DMS153 (cell line): ENCODE data around the gene ZNF611.
"Not testable (repeated sequence)": the region's sequence is repeated elsewhere in the genome, so short reads cannot be mapped to it uniquely, and the experiment has no call there.

ENCODE experiments used
- DNase-seq: peaks from one replicate; lab custom pipeline; 2025; lab: John Stamatoyannopoulos, UW

ZNF611 gene

GRCh38 chr19:52679598-52679997, 55.2 kb downstream of the ZNF611 start:
- DNase-seq = no peak

DNA sequence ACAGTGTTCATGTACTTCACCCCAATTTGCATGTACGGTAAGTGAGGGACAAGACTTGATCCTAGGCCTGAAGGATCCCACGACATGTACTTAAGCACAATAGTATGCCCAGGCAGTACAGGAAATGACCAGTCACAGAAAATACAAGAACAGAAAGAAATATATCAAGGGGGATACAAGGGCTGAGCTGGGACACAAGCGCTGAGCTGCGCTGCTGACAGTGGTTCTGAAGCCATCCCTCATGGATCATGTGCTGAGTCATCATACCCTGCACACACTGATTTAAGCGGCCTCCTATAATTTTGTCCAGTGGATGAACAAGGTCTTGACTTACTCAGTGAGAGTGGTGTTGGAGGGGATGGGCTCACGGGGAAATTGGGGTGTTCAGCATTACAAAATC, 59.6 kb downstream of the ZNF611 start:
- not testable (repeated sequence) for DNase-seq

DNA sequence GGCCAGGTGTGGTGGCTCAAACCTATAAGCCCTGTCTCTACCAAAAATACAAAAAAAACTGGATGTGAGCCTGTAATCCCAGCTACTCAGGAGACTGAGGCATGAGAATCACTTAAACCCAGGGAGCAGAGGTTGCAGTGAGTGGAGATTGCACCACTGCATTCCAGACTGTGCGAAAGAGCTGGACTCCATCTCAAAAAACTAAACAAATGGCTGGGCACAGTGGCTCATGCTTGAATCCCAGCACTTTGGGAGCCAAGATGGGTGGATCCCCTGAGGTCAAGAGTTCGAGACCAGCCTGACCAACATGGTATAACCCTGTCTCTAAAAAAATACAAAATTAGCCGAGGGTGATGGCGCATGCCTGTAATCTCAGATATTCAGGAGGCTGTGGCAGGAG, 61.8 kb downstream of the ZNF611 start:
- DNase-seq = no peak

- no peak for DNase-seq
Measured at GRCh38 chr19:52670046-52670445, 64.8 kb downstream of the ZNF611 start.

GRCh38 chr19:52669586-52669985, 65.3 kb downstream of the ZNF611 start:
- no peak for DNase-seq

GRCh38 chr19:52667972-52668371, 66.9 kb downstream of the ZNF611 start:
- DNase-seq = no peak

- DNase-seq = no peak
Measured at GRCh38 chr19:52666506-52666905, 68.3 kb downstream of the ZNF611 start.

DNA sequence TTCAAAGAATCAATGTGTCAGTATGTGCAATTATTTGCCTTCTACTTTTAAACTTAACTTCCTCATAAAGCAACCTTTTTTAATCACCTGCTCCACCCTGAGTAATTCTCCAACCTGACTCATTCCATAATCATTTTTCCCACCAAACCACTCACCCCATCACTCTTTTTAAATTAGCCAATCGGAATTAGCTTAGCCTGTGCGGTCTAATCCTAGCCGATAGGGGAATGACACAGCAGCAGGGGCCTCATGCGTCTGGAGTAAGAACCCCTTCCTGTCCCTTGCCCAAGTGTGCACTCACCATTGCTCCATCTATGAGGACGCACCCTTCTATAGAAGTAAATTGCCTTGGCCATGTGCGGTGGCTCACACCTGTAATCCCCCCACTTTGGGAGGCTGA, 69.3 kb downstream of the ZNF611 start:
- DNase-seq = no peak

- DNase-seq = no peak
Measured at GRCh38 chr19:52665027-52665426, 69.8 kb downstream of the ZNF611 start.

GRCh38 chr19:52664461-52664860, 70.4 kb downstream of the ZNF611 start:
- no peak for DNase-seq

GRCh38 chr19:52662631-52663030, 72.2 kb downstream of the ZNF611 start:
- DNase-seq = no peak

- DNase-seq = no peak
Measured at GRCh38 chr19:52660981-52661380, 73.9 kb downstream of the ZNF611 start.

GRCh38 chr19:52659013-52659412, 75.8 kb downstream of the ZNF611 start:
- no peak for DNase-seq

DNA sequence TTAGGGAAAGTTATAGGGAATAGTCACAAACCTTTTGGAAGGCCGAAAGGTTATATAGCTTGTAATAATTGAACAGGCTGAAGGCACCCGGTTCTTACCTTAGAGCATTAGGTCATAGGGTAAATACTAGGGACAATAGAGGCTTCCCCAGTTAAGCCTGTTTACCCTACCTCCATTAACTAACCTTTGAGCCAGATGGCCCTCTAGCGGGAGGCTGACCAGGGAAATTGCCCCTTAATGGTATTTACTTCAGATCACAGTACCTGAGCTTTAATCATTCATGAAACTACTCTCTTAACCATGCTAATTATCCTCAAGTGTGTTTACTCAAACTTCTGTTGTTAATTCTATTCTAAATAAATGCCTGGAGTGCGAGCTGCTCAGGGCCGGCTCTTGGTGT, 76.2 kb downstream of the ZNF611 start:
- DNase-seq = no peak

DNA sequence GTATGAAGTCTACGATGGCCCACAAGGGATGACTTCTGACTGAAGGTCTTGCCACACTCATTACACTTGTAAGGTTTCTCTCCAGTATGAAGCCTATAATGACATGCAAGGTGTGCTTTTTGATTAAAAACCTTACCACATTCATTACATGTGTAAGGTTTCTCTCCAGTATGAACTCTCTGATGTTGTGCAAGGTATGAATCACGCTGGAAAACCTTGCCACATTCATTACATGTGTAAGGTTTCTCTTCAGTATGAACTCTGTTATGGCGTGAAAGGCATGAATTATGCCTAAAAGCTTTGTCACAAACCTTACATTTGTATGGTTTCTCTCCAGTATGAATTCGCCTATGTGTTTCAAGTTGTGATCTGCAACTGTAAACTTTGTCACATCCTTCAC, 81.7 kb downstream of the ZNF611 start:
- no peak for DNase-seq
